Ascending aorta (tissue), 2 donors: ENCODE results near the gene CFAP100. TPM values are rescaled to one million over a fixed set of nuclear protein-coding genes. Genes with fewer than 3 reads are reported as not detected.
A peak's percentile ranks its signal among the peaks of the same experiment; 100 is the strongest.

Experiments used
- DNase-seq, 2 donors: peaks; one replicate each; pipeline ENCODE4 v3.0.0-alpha.2; 2019; ENCODE audit warnings: low spot score in 2 of 2
- H3K27ac ChIP-seq, 2 donors: fragments of 200-600 bp; sonication (generic); one replicate each; pipeline ENCODE4 v1.5.1; 2016 to 2017; ENCODE audit warnings: mild to moderate bottlenecking in 1 of 2
- H3K27me3 ChIP-seq: fragments of 200-600 bp; sonication (generic); one replicate; pipeline ENCODE4 v1.5.1; 2017
- H3K36me3 ChIP-seq, 2 donors: fragments of 200-600 bp; sonication (generic); one replicate each; pipeline ENCODE4 v1.5.1; 2016
- H3K4me1 ChIP-seq, 2 donors: fragments of 200-600 bp; sonication (generic); one replicate each; pipeline ENCODE4 v1.5.1; 2016 to 2017; ENCODE audit warnings: mild to moderate bottlenecking in 1 of 2
- H3K4me3 ChIP-seq, 2 donors: fragments of 200-600 bp; sonication (generic); one replicate each; pipeline ENCODE4 v1.5.1; 2016 to 2017; ENCODE audit warnings: mild to moderate bottlenecking in 1 of 2
- H3K9me3 ChIP-seq, 2 donors: fragments of 200-600 bp; sonication (generic); one replicate each; pipeline ENCODE4 v1.5.1; 2016
- intact Hi-C: fragments of 100-400 bp; cut with DNase I; formaldehyde crosslinking; loops from one replicate; pipeline ENCODE4 v1.15.1; 2023
- total RNA-seq: library from RNA; depleted of rRNA; stranded (reverse); fragments of >200 nt; gene quantifications from one replicate; pipeline ENCODE4 v1.1.0, GENCODE V29; 2016
- TF ChIP-seq, protein P1 (sequence below), 3 experiments: fragments of 200-600 bp in 2 of 3; fragments of 450-650 bp in 1 of 3; sonication (generic) in 2 of 3; IDR thresholded peaks; one replicate each; pipeline ENCODE4 v1.5.1; 2016 to 2019; ENCODE audit warnings: antibody characterized with exemption in 3 of 3, mild to moderate bottlenecking in 1 of 3, moderate library complexity in 1 of 3

Gene CFAP100
- total RNA-seq, 1 donor from 2014 or later, result not detected

DNA sequence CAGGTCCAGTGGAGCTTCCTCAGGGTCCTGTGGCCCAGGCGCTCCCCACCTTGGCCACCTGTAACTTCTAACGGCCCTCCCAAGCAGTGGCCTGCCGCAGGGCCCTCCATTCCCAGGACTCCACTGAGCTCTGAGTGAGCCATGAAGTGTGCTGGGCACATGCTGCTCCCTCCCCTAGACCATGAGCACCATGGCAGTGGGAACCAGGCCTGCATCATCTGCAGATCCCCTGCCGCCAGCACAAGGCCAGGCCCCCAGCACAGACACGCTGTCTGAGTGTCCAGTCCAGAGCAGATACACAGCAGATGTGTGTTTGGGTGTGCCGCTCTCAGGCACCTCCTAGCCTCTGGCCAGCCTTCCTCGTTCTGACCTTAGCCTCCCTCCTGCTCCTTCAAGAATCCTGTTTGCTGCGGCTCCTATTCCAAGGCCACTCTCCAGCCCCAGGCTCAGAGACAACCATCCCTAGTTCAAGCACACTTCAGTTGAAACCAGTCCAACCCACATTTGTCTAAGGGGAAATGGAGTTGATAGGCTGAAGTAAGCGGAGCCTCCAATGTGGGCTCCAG, 30.5 kb upstream of the CFAP100 start:
- H3K36me3 ChIP-seq, result no peaks in the 10 kb centered on the region
- H3K27ac ChIP-seq, result no peak overlapping the region
- TF ChIP-seq, protein P1, sequence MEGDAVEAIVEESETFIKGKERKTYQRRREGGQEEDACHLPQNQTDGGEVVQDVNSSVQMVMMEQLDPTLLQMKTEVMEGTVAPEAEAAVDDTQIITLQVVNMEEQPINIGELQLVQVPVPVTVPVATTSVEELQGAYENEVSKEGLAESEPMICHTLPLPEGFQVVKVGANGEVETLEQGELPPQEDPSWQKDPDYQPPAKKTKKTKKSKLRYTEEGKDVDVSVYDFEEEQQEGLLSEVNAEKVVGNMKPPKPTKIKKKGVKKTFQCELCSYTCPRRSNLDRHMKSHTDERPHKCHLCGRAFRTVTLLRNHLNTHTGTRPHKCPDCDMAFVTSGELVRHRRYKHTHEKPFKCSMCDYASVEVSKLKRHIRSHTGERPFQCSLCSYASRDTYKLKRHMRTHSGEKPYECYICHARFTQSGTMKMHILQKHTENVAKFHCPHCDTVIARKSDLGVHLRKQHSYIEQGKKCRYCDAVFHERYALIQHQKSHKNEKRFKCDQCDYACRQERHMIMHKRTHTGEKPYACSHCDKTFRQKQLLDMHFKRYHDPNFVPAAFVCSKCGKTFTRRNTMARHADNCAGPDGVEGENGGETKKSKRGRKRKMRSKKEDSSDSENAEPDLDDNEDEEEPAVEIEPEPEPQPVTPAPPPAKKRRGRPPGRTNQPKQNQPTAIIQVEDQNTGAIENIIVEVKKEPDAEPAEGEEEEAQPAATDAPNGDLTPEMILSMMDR (IDR thresholded peaks at IDR 0.05), result no peak
- intact Hi-C loops, result no loop called here
- no peaks in the 10 kb centered on the region for H3K9me3 ChIP-seq
- no peaks in the 10 kb centered on the region for H3K4me1 ChIP-seq
- DNase-seq, result peak in 1 of 2 donors; percentile 50
- H3K4me3 ChIP-seq, result no peak overlapping the region
- no peaks in the 10 kb centered on the region for H3K27me3 ChIP-seq

DNA sequence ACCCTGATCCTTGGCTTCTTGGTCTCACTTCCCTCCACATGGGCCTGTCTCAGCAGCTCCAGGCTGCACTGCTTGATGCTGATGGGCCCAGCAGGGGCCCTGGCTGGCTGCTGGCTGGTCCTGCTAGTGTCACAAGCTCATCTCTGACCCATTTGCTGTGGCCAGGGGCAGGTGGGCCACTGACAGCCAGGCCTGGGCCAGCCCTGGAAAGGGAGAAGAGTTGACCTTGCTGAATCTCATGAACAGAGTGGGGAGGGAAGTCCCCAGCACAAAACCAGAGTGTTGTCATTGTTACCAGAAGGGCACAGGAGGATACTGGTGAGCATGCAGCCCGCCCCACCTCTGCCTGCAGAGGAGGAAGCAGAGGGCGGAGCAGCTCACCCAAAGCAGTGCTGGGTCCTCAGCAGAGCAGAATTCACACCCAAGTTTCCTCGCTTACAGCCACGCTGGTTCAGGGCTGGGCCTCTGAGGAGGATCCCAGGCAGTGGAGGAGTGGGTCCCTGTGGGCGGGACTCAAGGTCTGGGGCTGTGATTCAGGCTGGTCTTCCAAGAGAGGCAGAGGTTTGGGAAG, 29.9 kb upstream of the CFAP100 start:
- Histone ChIP-seq H3K4me1 (no peaks in the 10 kb centered on the region), H3K4me3 (no peak overlapping the region), H3K27ac (no peak overlapping the region), H3K27me3 (no peaks in the 10 kb centered on the region), H3K36me3 (no peaks in the 10 kb centered on the region), H3K9me3 (no peaks in the 10 kb centered on the region)
- TF ChIP-seq, protein P1 (IDR thresholded peaks at IDR 0.05), result no peak
- intact Hi-C loops, result no loop called here
- DNase-seq, result peak in 1 of 2 donors; percentile 58

DNA sequence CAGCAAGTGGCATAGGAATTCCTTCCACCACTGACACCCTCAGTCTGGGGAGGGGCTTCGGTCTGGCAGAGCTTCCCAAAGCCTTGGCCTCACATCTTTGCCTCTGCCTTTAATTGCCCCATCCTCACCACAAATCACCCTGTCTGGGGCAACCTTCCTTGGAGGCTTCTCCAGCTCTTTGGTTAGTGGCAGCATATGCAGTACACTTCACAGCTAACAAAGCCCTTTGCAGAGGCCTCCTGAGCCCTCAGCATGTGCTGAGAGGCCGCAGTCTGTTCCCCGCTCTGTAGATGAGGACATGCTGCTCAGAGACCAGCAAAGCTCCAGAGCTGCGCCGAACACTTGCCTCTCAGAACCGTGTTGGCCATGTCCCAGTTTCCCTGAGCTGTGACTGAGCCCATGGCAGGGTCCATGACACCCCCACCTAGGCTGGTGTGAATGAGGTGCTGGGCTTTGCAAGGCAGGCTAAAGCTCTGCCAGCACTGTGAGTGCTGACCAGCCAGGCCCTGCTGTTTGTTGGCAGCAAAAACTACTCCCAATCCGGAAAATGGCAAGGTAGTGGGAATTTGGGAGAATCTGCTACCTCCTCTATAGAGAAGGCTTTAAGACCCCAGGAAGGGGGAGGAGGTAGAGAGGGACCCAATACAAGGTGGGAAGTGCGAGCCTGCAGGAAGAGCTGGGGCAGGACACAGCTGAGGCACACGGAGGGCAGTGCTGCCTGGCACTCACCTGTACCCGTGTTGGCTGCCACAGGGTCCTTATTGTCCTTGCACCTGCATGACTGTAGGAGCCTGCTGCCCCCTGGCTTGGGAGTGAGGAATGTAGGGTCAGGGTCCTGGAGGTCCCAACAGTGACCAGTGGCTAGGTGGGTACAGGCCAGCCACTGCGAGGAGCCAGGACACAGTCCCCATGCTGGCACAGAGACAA, 29.1 kb upstream of the CFAP100 start:
- no peaks in the 10 kb centered on the region for H3K4me1 ChIP-seq
- DNase-seq, result peak in 1 of 2 donors; percentile 49
- intact Hi-C loops, result no loop called here

DNA sequence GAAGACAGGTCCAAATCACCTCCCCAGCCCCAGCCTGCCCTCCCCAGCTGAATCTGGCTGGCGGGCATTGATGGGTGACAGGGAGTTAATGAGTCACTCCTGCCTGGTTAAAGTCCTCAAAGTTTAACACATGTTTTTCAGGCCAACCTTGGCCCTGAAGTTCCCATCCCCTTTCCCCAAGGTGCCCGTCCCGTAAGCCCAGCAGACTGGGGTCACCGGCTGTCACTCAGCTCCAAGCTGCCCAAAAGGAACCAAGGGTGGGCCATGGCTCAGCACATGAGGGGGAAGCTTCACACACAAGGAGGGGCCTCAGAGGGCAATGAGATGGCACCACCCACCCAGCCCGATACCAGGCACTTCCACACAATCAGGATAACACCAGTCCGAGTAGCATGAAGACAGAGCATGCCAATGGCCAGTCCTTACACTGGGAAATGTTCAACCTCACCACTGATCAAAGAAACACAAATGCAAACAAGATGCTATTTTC, 27.3 kb upstream of the CFAP100 start:
- no peaks in the 10 kb centered on the region for H3K9me3 ChIP-seq
- no peaks in the 10 kb centered on the region for H3K36me3 ChIP-seq
- H3K4me1 ChIP-seq, result no peaks in the 10 kb centered on the region
- peak in 1 of 2 donors; percentile 43 for DNase-seq
- TF ChIP-seq, protein P1 (IDR thresholded peaks at IDR 0.05), result no peak
- H3K27me3 ChIP-seq, result no peaks in the 10 kb centered on the region
- no peak overlapping the region for H3K4me3 ChIP-seq
- H3K27ac ChIP-seq, result no peak overlapping the region
- intact Hi-C loops, result no loop called here

More for the DNA sequence above, 29.1 kb upstream of the CFAP100 start:
- H3K27me3 ChIP-seq, result no peaks in the 10 kb centered on the region
- no peak overlapping the region for H3K4me3 ChIP-seq
- H3K36me3 ChIP-seq, result no peaks in the 10 kb centered on the region
- H3K27ac ChIP-seq, result no peak overlapping the region
- TF ChIP-seq, protein P1 (IDR thresholded peaks at IDR 0.05), result no peak
- H3K9me3 ChIP-seq, result no peaks in the 10 kb centered on the region

DNA sequence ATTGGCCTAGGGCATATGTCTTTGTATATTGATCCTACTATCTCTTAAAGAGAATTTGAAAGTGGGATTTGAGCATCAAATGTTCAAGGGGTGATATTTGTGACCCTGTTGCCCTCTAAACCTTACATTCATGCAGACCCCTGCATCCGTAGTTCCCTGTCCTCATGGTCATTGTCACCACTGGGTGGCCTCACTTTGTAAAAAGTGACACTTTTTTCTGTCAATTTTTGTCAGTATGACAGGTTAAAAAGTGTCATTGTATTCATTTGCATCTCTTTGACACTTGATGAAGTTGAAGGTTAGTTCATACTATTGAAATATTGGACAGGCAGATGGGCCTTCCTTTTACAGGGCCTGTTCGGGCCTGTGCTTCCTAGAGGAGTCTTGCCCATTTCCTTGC, 25.2 kb upstream of the CFAP100 start:
- intact Hi-C loops, result no loop called here
- Histone ChIP-seq H3K9me3 (no peaks in the 10 kb centered on the region), H3K27ac (no peak overlapping the region), H3K36me3 (no peaks in the 10 kb centered on the region), H3K4me3 (no peak overlapping the region), H3K4me1 (no peaks in the 10 kb centered on the region), H3K27me3 (no peaks in the 10 kb centered on the region)
- TF ChIP-seq, protein P1 (IDR thresholded peaks at IDR 0.05), result no peak
- peak in 1 of 2 donors; percentile 4 for DNase-seq
